Spleen (tissue), 7 donors: ENCODE results near the gene ATAD5.
A peak's percentile ranks its signal among the peaks of the same experiment; 100 is the strongest.

ENCODE experiments used
- POLR2A ChIP-seq, 3 donors: fragments of 450-650 bp; IDR thresholded peaks; one replicate each; pipeline ENCODE4 v1.5.1; 2017; ENCODE audit warnings: antibody characterized with exemption in 3 of 3, mild to moderate bottlenecking in 1 of 3
- TF ChIP-seq, protein P1 (sequence below), 11 experiments: fragments of 200-600 bp in 7 of 11; fragments of 450-650 bp in 4 of 11; sonication (generic) in 4 of 11; IDR thresholded peaks in 8 of 11; conservative IDR thresholded peaks in 3 of 11; 1 replicate in 7 of 11; 2 replicates in 4 of 11; pipeline versions ENCODE4 v1.4.0 to v1.8.0; 2016 to 2021; ENCODE audit warnings: antibody characterized with exemption in 11 of 11, inconsistent platforms in 4 of 11, mild to moderate bottlenecking in 1 of 11
- donor health status: DM: no; HTN: no; CAD: no; lungs with moderate emphysema.
- donor health status: DM: no; HTN: no; CAD: no.
- donor health status: DM: no; HTN: no; CAD: no.

DNA sequence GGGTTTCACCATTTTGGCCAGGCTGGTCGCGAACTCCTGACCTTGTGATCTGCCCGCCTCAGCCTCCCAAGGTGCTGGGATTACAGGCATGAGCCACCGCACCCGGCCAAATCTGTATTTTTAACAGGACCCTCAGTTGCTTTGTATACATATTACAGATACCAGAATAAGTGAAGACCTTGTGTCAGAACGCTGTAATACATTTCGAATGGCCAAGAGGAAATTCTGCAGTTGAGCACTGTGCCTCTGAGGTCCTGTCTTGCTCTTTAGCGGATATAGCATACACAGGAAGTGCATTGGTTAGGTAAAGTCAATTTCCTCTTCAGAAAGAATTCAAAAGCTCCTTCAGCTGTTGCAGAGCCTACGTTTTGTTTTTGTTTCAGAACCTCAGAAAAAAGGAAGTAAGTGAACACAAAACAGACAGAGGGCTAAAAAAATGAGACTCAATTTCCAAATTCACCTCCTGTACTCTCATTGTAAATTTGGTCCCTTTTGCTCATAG, 22.9 kb upstream of the ATAD5 start:
- TF ChIP-seq, protein P1, sequence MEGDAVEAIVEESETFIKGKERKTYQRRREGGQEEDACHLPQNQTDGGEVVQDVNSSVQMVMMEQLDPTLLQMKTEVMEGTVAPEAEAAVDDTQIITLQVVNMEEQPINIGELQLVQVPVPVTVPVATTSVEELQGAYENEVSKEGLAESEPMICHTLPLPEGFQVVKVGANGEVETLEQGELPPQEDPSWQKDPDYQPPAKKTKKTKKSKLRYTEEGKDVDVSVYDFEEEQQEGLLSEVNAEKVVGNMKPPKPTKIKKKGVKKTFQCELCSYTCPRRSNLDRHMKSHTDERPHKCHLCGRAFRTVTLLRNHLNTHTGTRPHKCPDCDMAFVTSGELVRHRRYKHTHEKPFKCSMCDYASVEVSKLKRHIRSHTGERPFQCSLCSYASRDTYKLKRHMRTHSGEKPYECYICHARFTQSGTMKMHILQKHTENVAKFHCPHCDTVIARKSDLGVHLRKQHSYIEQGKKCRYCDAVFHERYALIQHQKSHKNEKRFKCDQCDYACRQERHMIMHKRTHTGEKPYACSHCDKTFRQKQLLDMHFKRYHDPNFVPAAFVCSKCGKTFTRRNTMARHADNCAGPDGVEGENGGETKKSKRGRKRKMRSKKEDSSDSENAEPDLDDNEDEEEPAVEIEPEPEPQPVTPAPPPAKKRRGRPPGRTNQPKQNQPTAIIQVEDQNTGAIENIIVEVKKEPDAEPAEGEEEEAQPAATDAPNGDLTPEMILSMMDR (IDR thresholded peaks at IDR 0.05 in 8 of 11, conservative IDR thresholded peaks at IDR 0.05 in 3 of 11): peak in 2 of 11 experiments; percentile 6 to 19
- TF ChIP-seq POLR2A (IDR thresholded peaks at IDR 0.05): peak in 1 of 3 donors; percentile 35
